NCI-H460 (cell line): ENCODE results near the gene B9D1. TPM values are rescaled to one million over a fixed set of nuclear protein-coding genes. Genes with fewer than 3 reads are reported as not detected.
A peak's percentile ranks its signal among the peaks of the same experiment; 100 is the strongest.

ENCODE experiments used
- DNase-seq: peaks from one replicate; pipeline ENCODE4 v3.0.0-alpha.2; 2016; ENCODE audit warnings: low read depth; ENCODE audit errors: extremely low read depth
- total RNA-seq: library from RNA; depleted of rRNA; stranded (reverse); fragments of >200 nt; shearing (Covaris generic); gene quantifications from 2 replicates; pipeline ENCODE4 v1.2.3, GENCODE V29; 2014

B9D1 gene
- total RNA-seq, 1 experiment from 2014 or later: 20.2 TPM

DNA sequence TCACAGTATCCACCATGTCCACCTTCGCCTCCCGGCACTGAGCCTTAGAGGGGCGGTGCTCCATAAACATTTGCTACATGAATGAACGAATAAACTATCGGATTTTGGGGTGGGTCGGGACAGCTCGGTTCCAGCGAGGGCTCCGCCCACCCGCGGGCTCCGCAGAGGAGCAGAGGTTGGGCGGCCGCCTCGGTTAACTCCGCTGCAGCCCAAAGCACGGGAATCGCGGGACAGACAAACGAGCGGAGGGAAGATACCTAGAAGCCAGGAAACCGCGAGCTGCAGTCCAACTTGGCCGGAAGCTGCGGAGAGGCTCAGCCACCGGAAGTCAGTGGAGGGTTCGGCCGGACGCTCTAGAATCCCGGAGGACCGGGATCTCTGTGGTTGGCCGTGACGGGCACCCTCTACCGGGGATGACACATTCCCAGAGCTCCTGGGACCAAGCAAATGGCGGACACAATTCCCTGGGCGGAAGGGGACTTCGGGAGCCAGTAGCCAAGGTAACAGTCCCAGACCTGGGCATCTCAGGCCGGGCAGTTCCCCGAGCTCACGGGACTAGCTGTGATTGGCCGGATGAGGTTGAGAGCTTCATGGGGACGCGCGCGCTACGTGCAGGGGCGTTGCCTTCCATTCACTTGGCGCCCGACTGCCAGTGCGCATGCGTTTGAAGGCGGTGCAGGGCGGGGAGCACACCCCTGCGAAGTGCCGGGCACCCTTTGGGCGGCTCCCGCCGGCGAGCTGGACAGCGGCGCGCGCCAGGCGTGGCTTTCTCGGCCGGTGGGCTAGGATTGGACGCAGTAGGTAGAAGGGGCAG is 15.3 kb upstream of the B9D1 start:
- peak; percentile 98 for DNase-seq

DNA sequence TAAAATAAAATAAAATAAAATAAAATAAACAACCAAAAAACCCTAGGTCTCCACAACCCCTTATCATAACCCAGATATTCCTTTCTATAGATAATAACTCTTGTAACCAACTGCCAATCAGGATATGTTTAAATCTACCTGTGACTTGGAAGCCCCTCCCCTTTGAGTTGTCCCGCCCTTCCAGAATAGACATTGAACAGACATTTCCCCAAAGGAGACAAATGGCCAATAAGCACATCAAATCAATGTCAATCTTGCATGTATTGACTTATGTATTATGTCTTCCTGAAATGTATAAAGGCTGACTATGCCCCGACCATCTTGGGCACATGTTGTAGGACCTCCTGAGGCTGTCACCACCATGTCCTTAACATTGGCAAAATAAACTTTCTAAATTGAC is 14.3 kb upstream of the B9D1 start:
- no peak for DNase-seq

DNA sequence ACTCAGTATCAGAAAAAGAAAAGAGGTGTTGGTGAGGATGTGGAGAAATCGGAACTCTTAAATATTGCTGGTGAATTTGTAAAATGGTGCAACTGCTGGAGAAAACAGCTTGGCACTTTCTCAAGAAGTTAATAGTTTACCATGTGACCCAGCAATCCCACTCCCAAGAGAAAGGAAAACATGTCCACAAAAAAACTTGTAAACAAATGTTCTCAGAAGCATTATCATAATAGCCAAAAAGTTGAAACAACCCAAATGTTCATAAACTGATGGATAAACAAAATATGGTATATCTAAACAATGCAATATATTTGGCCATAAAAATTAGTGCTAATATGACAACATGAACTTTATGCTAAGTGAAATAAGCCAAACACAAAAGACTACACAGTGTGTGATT is 13.2 kb upstream of the B9D1 start:
- no peak for DNase-seq

DNA sequence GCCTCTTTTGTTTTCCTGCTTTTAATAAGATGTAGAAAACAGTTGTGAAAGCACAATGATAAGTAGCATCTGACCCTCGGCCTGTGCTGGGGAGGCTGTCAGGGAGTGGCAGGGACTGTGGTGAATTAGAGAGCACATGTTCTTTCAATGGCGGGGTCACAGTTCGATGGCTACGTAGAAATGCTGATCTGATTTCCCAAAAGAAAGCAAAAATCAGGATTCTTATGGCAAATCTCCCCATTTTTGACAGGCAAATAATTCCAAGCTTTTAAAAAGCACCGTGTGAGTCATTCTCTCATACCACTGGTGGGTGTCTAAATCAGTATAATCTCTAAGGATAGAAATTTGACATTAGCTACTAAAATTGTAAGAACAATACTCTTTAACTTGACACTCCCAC is 11.6 kb upstream of the B9D1 start:
- no peak for DNase-seq

DNA sequence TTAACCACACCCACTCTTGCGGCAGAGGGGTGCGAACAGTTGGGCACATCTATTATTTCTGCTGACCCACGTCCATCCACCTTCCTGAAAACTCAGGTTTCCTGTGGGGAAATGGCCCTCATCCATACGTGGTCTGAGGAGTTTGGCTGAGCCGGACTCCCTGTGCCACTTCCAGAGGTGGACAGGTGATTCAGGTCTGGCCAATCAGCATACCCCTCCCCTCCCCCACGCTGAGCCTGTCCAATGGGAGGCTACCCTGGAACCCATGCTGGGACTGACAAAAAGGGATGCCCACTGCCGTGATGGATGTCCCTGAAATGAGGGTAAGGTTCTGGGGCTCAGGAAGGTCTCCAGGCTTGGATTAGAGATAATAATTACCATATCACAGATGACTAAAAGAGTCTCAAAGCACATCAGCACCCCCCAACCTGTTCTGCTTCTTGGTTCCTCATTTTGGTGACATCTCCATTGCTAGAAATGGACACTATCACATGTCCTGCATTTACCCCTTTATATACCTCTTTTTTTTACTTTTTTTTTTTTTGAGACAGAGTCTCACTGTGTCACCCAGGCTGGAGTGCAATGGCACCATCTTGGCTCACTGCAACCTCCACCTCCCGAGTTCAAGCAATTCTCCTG is 10.5 kb upstream of the B9D1 start:
- DNase-seq: no peak

DNA sequence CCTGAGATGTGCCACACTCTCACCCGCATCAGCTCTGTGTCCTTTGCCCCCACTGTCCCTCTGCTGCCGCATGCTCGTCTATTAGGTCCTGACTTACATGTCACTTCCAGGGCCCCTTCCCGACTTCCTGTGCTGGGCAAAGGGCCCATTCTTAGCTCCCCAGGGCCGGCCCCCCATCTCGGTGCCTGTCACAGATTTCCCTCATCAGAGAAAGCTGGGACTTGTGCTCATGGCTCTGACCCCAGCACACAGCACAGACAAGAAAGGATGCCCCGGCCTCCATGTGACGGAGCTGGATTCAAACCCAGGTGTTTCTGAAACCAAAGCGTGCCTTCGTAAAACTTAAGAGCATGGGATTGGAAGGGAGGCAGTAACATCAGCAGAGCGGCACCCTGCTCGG is 9.9 kb upstream of the B9D1 start:
- DNase-seq: no peak

DNA sequence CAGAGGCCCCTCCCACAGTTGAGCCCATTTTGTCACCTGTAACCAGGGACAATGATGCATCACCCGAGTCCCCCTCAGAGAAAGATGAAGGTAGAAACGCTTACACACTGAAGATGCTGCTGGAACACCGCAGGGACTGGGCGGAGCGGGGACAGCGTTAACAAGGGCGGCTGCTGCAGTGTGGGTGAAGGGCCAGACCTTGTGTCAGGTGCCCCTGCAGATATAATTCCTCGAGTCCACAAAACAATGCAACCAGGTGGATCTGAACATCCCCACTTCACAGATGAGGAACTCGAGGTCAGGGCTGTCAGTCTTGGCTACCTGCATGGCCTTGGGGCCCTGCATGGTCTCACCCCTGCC is 9.5 kb upstream of the B9D1 start:
- DNase-seq: no peak

DNA sequence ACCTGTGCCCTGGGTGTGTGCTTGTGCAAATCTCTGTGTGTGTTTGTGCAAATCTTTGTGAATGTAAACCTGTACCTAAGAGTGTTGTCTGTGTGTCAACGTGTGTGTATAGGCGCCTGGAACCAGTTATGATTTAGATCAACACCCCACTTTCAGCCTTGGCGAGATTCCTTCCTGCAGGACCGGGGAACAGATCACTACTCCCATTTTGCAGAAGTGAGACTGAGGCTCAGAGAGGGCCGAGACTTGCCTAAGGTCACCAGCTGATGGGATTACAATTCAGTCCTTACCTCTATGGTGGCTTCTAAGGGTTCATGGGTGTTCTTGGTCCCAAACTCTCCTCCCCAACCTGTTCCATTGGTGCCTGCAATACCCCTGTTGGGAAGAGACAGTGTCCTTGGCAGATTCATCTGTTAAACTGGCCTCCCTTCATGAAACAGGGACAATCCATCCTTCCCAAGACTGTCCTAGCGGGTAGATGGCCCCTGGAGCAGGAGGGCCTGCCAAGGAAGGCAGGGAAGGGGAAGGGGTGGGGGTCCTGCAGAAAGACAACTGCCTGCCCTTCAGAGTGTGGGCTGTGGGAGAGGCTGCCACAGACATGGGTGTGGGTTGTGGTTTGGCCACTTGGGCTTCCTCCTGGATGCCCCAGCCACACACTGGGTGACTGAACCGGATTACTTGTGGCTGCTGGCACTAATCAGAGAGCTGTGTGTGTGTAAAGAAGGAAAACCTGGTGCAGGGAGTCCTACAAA is 8.9 kb upstream of the B9D1 start:
- no peak for DNase-seq

DNA sequence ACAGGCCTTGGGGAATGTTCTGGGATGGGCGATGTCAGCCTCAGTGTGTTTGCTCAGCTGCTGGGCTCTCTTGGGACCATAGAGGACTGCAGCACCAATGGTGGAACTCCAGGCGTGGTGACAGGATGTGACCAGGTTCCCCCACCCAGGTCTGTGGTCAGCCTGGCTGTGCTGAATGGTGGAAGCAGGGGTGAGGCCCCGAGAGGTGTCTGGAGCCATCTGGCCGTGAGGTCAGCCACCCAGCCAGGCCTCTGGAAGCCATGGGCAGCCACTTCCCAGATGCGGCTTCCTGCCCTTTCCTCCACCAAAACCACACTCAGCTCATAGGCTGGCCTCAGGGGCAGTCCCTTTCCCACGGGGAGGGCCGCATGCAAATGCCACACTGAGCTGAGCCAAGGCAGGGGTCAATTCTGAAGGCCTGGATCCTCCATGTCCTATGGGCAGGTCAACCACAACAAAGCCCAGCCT is 8.0 kb upstream of the B9D1 start:
- no peak for DNase-seq

DNA sequence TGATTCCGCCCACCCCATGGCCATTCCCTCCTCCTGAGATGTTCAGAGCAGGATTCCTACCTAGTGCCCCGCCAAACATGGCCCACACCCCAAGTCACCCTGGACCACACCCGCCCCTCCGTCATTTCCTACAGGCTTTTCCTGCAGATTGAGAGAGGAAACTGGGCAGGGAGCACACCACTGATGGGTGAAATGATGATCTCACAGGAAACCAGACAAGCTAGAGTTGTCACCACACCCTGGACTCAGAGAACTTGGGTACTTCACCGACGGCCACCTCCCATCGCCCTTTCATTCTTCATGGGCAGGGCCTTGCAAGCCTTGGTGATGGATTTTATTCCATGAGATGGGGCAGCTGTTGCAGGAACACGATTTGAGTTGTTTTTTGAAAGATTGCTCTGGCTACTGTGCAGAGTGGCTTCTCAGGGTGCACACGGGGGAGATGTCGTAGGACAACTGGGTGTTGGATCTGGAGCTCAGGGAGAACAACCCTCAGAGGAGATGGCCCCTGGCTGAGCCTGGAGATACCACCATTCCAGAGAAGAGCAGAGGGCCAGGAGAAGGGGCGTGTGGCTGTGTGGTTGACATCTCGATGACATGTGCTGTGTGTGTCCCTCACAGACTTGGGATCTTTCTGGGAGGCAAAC is 7.4 kb upstream of the B9D1 start:
- DNase-seq: no peak

DNA sequence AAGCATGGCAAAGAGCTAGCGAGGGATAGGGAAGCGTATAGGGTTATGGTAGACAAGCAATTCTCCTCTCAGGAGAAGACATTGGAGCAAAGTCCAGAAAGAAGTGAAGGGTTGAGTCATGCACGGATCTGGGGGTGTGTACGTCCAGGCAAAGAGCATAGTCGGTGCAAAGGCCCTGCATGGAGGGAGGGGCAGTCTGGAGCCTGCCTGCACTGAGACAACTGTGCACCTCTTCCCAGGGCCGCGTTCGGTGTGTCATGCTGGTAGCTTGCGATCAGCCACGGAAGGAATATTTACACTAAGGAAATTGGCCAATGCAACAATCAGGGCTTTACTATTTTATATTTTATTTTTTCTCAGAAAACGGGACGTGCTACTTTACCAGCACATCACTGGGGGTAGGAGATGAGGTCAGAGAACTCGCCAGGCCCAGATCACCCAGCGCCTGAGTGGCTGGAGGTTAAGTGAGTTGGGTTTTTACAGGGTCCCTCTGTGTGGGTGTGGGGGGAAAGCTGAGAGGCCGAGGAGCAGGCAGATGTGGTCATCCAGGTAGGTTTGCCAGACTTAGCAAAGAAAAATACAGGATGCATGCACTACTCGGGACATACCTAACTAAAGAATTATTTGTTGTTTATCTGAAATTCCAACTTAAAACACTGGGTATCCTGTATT is 6.7 kb upstream of the B9D1 start:
- DNase-seq: no peak

DNA sequence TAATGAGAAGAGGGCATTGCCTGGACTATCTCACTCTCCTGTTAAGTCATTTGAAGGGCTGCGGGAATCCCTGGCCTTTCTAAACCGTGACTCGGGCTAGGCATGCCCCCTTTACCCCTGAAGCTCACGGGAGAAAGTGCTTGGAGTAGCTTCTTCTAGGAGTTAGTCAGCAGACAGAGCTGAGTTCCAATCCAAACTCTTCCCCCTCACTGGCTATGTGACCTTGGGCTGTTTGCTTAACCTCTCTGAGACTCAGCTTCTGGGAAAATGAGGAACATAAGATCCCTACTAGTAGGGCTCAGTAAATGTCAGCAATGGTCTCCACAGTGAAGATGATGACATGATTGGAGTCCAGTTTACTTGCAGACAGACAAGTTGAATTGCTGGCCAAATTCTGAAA is 5.7 kb upstream of the B9D1 start:
- DNase-seq: no peak

DNA sequence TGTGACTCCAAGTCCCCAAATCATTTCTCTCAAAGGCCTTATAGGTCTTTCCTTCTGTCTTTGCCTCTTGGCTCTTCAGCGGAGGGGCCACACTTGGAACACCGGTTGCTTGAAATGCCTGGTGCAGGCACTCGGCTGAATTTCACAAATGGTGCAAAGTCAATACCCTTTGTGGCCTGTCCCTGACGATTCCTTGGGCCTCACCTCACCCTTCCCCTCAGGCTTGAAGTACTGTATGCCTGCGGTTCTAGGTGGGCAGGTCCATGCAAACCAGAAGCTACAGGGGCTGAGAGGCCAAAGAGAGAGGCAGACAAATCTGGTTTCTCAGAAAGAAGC is 4.1 kb upstream of the B9D1 start:
- no peak for DNase-seq

DNA sequence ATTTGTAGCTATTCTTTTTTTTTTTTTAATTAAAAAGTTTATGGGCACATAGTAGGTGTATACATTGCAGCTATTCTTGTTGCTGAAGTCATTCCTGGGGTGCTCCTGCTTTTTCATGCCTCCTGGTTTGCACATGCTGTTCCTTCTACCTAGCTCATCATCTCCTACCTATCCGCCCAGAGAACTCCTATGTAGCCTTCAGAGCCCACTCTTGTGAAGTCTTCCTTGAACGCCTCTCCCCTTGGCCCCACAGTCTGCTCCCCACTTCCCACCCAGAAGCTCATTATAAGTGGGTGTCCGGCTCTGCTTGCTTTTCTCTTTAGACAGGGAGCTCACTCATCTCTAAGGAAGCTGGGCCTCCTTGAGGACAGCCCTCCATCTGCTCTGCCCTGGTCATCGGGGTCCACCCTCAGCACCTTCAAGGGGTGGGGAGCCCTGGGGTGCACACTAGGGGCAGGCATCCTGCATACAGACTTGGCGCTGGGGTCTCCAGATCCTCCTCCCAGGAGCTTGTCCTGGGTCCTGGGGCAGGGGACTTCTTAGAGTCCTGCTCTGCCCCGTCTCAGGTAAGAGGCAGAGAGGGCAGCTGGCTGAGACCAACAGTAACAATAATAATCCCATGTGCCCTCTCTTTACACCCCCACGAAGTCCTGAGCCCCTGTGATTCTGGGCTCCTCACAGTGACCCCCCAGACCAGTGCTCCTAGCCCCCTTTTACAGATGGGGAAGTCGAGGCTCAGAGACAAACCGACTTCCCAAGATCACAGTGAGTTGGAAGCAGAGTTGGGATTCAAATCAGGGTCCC is 3.5 kb upstream of the B9D1 start:
- DNase-seq: no peak

DNA sequence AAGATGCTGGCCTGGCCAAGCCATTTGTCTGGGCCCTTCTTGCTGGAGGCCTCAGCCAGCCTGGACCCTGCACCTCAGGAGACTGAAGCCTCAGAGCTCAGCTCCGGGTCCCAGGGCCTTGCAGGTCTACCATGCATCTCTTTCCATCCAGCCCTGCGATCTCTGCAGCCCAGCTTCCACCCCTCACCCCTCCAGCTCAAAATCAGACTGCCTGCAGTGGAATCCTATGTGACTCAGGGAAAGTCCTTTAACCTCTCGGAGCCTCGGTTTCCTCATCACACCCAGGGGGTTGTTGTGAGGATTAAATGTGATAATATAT is 2.9 kb upstream of the B9D1 start:
- DNase-seq: no peak

DNA sequence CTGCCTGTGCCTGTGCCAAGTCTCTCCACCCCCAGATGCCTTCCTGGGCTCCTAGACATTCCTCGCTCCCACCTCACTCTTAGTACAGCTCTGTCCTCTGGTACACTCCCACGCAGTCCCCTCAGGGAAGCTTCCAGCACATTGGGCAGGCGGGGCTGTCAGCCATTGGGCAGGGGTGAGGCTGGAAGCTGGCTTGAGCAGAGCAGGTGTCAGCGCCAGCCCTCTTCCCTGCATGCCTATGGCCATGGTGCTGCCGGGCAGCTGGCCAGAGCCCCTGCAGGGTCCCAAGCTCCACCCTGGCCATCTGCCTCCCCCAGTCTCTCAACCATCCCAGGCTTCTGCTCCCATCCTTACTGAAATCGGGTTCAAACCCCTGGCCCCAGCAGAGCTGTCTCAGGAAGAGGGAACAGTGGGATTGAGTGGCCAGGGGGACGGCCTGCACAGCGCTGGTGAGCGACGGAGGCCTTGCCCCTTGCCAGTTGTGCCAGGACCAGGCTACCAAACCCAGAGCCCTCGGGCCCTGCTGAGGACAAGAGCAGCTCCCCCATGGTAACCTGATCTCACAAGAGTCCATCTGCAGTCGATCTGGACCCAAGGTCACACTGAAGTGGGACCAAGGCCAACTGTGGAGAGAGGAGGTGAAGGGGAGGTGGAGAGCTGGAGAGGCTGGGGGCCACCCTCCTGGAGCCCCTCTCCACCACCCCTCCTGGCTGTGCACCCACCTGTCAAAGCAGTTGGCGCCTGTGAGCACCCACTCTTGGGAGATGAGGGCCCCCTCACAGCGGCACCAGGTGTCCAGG is 2.4 kb upstream of the B9D1 start:
- no peak for DNase-seq

DNA sequence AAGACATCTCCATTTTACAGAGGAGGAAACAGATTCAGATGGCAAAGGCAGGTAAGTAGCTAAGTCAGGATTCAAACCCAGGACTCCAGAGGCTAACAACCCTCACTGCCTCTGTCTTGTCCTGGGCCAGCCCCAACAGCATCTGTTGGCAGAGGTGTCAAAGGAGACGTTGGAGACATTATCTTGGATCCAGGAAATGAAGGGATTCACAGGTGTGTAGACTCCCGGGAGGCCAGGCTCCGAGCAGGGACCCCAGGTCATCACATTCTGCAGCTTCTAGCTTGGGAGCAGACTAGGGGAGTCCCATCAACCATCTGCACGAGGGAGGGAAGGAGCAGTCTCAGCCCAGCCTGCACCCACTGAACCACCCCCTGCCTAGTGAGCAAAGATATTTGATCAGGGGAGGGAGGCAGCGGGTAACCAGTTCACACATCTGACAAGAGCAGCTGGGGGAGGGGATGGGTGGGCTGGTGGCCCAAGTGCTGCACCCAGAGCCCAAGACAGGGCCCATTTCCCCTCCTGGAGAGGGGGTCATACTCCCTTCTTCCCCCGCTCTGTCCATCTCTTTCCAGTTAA is 1.0 kb upstream of the B9D1 start:
- no peak for DNase-seq

DNA sequence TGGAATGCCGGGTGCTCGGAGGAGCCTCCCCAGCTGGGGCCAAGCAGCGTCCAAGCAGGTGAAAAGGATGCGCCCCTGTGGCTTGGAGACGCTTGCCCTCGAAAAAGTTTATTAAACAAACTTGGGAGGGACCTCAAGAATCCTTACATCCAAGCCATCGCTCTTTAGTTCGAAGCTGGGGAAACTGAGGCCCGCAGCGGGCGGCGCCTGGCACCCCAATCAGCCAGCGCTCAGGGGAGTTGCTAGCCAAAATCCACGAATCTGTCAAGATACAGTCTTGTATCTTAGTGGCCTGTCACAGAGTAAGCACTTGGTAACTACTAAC is 553 bp upstream of the B9D1 start:
- DNase-seq: no peak

DNA sequence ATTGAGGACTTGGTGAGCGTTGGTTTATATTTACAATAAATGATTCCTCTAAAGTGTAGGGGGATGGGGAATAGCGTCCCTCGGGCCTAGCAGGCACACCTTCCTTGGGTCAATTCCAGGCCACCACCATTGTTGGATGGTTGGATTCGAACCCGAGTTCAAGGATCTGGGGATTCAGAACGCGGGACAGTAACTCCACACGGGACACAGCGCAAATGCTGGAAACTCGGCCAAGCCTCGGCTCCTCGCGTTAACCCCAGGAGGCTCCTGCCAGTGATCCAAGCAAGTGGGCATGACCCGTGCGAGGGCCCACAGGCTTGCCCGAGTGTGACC is 613 bp downstream of the B9D1 start:
- no peak for DNase-seq
